HEK293 (cell line): Measurements from ENCODE around the gene KRTAP10-10.

Experiments
- CTCF ChIA-PET: fragments of 350-600 bp; formaldehyde crosslinking; extraction: SDS; loops from one replicate; lab custom pipeline; 2021; ENCODE audit warnings: antibody characterized with exemption; lab: Yijun Ruan, JAX
- POLR2A ChIA-PET: fragments of 300-600 bp; formaldehyde crosslinking; extraction: SDS; loops from one replicate; lab custom pipeline; 2020; ENCODE audit warnings: antibody characterized with exemption, inconsistent platforms; lab: Yijun Ruan, JAX
- H3K27ac ChIP-seq: fragments of 200-500 bp; sonication (Bioruptor generic); 2 replicates; pipeline ENCODE4 v1.5.1; 2014; ENCODE audit warnings: low read depth, low read length, control low read depth, inconsistent platforms; ENCODE audit errors: extremely low read depth
- H3K36me3 ChIP-seq, 2 experiments: fragments of 200-500 bp in 1 of 2; sonication (Bioruptor generic) in 1 of 2; 1 replicate in 1 of 2; 2 replicates in 1 of 2; pipeline ENCODE4 v1.5.1; 2014 to 2017; ENCODE audit warnings: inconsistent platforms in 2 of 2, low read length in 2 of 2; ENCODE audit not compliant: control insufficient read depth in 2 of 2, insufficient read depth in 1 of 2
- H3K4me1 ChIP-seq: fragments of 200-500 bp; sonication (Bioruptor generic); 2 replicates; pipeline ENCODE4 v1.5.1; 2014; ENCODE audit warnings: mild to moderate bottlenecking, low read length, inconsistent platforms; ENCODE audit not compliant: control insufficient read depth, insufficient read depth
- H3K4me3 ChIP-seq: 2 replicates; pipeline ENCODE4 v1.5.1; 2011; ENCODE audit warnings: low read depth, mild to moderate bottlenecking, control low read depth, low read length, moderate library complexity
- H3K9me3 ChIP-seq: fragments of 200-500 bp; sonication (Bioruptor generic); 2 replicates; pipeline ENCODE4 v1.5.1; 2014; ENCODE audit warnings: low read depth, low read length, inconsistent platforms; ENCODE audit not compliant: control insufficient read depth, insufficient read depth
- ATF2 ChIP-seq: fragments of 450-650 bp; formaldehyde crosslinking; IDR thresholded peaks from 2 replicates; pipeline ENCODE4 v1.5.1; 2016; ENCODE audit warnings: missing biosample characterization, missing genetic modification characterization, low read depth
- GLIS1 ChIP-seq: fragments of 450-650 bp; formaldehyde crosslinking; IDR thresholded peaks from 2 replicates; pipeline ENCODE4 v1.5.1; 2016; ENCODE audit warnings: missing biosample characterization, missing genetic modification characterization
- KLF10 ChIP-seq: fragments of 450-650 bp; IDR thresholded peaks from 2 replicates; pipeline ENCODE4 v1.5.1; 2018; ENCODE audit warnings: missing biosample characterization, mild to moderate bottlenecking, missing genetic modification characterization
- KLF9 ChIP-seq: fragments of 450-650 bp; formaldehyde crosslinking; IDR thresholded peaks from 2 replicates; pipeline ENCODE4 v1.5.1; 2016; ENCODE audit warnings: missing biosample characterization, missing genetic modification characterization, low read depth
- PRDM10 ChIP-seq: fragments of 450-650 bp; formaldehyde crosslinking; IDR thresholded peaks from 2 replicates; pipeline ENCODE4 v1.5.1; 2016; ENCODE audit warnings: missing biosample characterization, missing genetic modification characterization
- SP7 ChIP-seq: fragments of 450-650 bp; formaldehyde crosslinking; IDR thresholded peaks from 2 replicates; pipeline ENCODE4 v1.5.1; 2016; ENCODE audit warnings: missing biosample characterization, missing genetic modification characterization
- WT1 ChIP-seq: fragments of 450-650 bp; formaldehyde crosslinking; IDR thresholded peaks from 2 replicates; pipeline ENCODE4 v1.5.1; 2016; ENCODE audit warnings: missing biosample characterization, missing genetic modification characterization
- YY2 ChIP-seq: fragments of 450-650 bp; formaldehyde crosslinking; IDR thresholded peaks from 2 replicates; pipeline ENCODE4 v1.5.1; 2016; ENCODE audit warnings: missing biosample characterization, missing genetic modification characterization
- ZBTB20 ChIP-seq: fragments of 450-650 bp; formaldehyde crosslinking; IDR thresholded peaks from 2 replicates; pipeline ENCODE4 v1.5.1; 2016; ENCODE audit warnings: missing biosample characterization, missing genetic modification characterization
- ZNF18 ChIP-seq: fragments of 450-650 bp; formaldehyde crosslinking; IDR thresholded peaks from 2 replicates; pipeline ENCODE4 v1.5.1; 2016; ENCODE audit warnings: missing biosample characterization, missing genetic modification characterization
- ZNF280D ChIP-seq: fragments of 450-650 bp; formaldehyde crosslinking; IDR thresholded peaks from 2 replicates; pipeline ENCODE4 v1.5.1; 2016; ENCODE audit warnings: missing biosample characterization, missing genetic modification characterization
- ZNF37A ChIP-seq: fragments of 450-650 bp; IDR thresholded peaks from 2 replicates; pipeline ENCODE4 v1.5.1; 2018; ENCODE audit warnings: missing biosample characterization, missing genetic modification characterization
- ZNF394 ChIP-seq: fragments of 450-650 bp; formaldehyde crosslinking; IDR thresholded peaks from 2 replicates; pipeline ENCODE4 v1.5.1; 2016; ENCODE audit warnings: missing biosample characterization, missing genetic modification characterization, mild to moderate bottlenecking, moderate library complexity, borderline replicate concordance
- ZNF529 ChIP-seq: fragments of 450-650 bp; formaldehyde crosslinking; IDR thresholded peaks from 2 replicates; pipeline ENCODE4 v1.5.1; 2017; ENCODE audit warnings: missing genetic modification characterization, missing biosample characterization; ENCODE audit not compliant: insufficient replicate concordance
- ZNF560 ChIP-seq: fragments of 450-650 bp; formaldehyde crosslinking; IDR thresholded peaks from 2 replicates; pipeline ENCODE4 v1.5.1; 2017; ENCODE audit warnings: missing biosample characterization, missing genetic modification characterization, borderline replicate concordance
- ZNF623 ChIP-seq: fragments of 450-650 bp; formaldehyde crosslinking; IDR thresholded peaks from 2 replicates; pipeline ENCODE4 v1.5.1; 2016; ENCODE audit warnings: missing biosample characterization, missing genetic modification characterization
- ZNF624 ChIP-seq: fragments of 450-650 bp; formaldehyde crosslinking; IDR thresholded peaks from 2 replicates; pipeline ENCODE4 v1.5.1; 2017; ENCODE audit warnings: missing biosample characterization, missing genetic modification characterization
- ZNF626 ChIP-seq: fragments of 450-650 bp; sonication (Bioruptor Pico); formaldehyde crosslinking; IDR thresholded peaks from 2 replicates; pipeline ENCODE4 v1.5.1; 2018; ENCODE audit warnings: missing biosample characterization, missing genetic modification characterization, inconsistent platforms
- ZNF629 ChIP-seq: fragments of 450-650 bp; formaldehyde crosslinking; IDR thresholded peaks from 2 replicates; pipeline ENCODE4 v1.5.1; 2017; ENCODE audit warnings: missing biosample characterization, missing genetic modification characterization
- ZNF785 ChIP-seq: fragments of 450-650 bp; formaldehyde crosslinking; IDR thresholded peaks from 2 replicates; pipeline ENCODE4 v1.5.1; 2016; ENCODE audit warnings: missing biosample characterization, missing genetic modification characterization
- ZNF791 ChIP-seq: fragments of 450-650 bp; formaldehyde crosslinking; IDR thresholded peaks from 2 replicates; pipeline ENCODE4 v1.5.1; 2016; ENCODE audit warnings: missing biosample characterization, missing genetic modification characterization
- ZSCAN30 ChIP-seq: fragments of 450-650 bp; IDR thresholded peaks from 2 replicates; pipeline ENCODE4 v1.5.1; 2018; ENCODE audit warnings: missing biosample characterization, mild to moderate bottlenecking, missing genetic modification characterization, moderate library complexity

Gene KRTAP10-10

GRCh38 chr21:44626262-44626661 is 10.9 kb upstream of the KRTAP10-10 start:
- no peaks in the 10 kb centered on the region for H3K4me1 ChIP-seq
- no peaks in the 10 kb centered on the region for H3K36me3 ChIP-seq
- no peaks in the 10 kb centered on the region for H3K9me3 ChIP-seq
- TF ChIP-seq ZNF394 (tag by site-specific recombination) (no peak), SP7 (tag by site-specific recombination) (no peak)
- H3K27ac ChIP-seq, result no peak overlapping the region
- ChIA-PET CTCF (interaction anchor here (0.7 kb wide), 1 partner anchor 974 kb away, joined by 3 read pairs; no protein-coding TSS in a partner anchor), POLR2A (no interaction called here)
- no peak overlapping the region for H3K4me3 ChIP-seq

GRCh38 chr21:44626673-44627143 is 10.4 kb upstream of the KRTAP10-10 start, which contains the start of gene KRTAP10-9:
Gene KRTAP10-9, plus strand, starts transcription at chr21:44627093. Its CDS starts 79 bp downstream, at chr21:44627172.
- Histone ChIP-seq H3K27ac (no peak within 1 kb of the TSS), H3K4me1 (no peaks in the 10 kb centered on the region), H3K4me3 (no peak within 1 kb of the TSS), H3K9me3 (no peaks in the 10 kb centered on the region), H3K36me3 (no peaks in the 10 kb centered on the region)
- POLR2A ChIA-PET, result no interaction called here
- CTCF ChIA-PET, result no interaction called here
- TF ChIP-seq ZNF626 (tag by site-specific recombination) (no peak), ZNF37A (no peak), ZNF18 (tag by site-specific recombination) (no peak), WT1 (tag by site-specific recombination) (no peak), ZNF623 (tag by site-specific recombination) (no peak), ZNF280D (tag by site-specific recombination) (no peak), ZNF791 (tag by site-specific recombination) (no peak), YY2 (tag by site-specific recombination) (no peak), ZBTB20 (tag by site-specific recombination) (no peak), GLIS1 (tag by site-specific recombination) (no peak), ZNF785 (tag by site-specific recombination) (no peak), KLF10 (tag by site-specific recombination) (no peak), ZNF629 (no peak), ZNF624 (tag by site-specific recombination) (no peak), KLF9 (tag by site-specific recombination) (no peak), ATF2 (tag by site-specific recombination) (no peak), ZSCAN30 (tag by site-specific recombination) (no peak), PRDM10 (tag by site-specific recombination) (no peak), ZNF529 (no peak), ZNF560 (no peak)
